Measurements from ENCODE around the gene LRMDA. TPM values are rescaled to one million over a fixed set of nuclear protein-coding genes. Genes with fewer than 3 reads are reported as not detected.

LRMDA gene
- total RNA-seq, 1 donor from 2014 or later = 4.5 TPM

- no peak for FAIRE-seq
- no peak for DNase-seq (ENCODE audit: low spot score in 2 of 2)
Measured at GRCh38 chr10:76023007-76023406, 591.6 kb downstream of the LRMDA start.

- DNase-seq (ENCODE audit: low spot score in 2 of 2) (no peak), FAIRE-seq (no peak)
Measured at GRCh38 chr10:76024460-76025123, 593.2 kb downstream of the LRMDA start.

- no peak for DNase-seq (ENCODE audit: low spot score in 2 of 2)
Measured at GRCh38 chr10:76025124-76025477, 593.7 kb downstream of the LRMDA start.

GRCh38 chr10:76026176-76026771 is 594.9 kb downstream of the LRMDA start:
- FAIRE-seq (no peak), DNase-seq (ENCODE audit: low spot score in 2 of 2) (no peak)

More at GRCh38 chr10:76025124-76025477, 593.7 kb downstream of the LRMDA start:
- no peak for FAIRE-seq

GRCh38 chr10:76026905-76027304 is 595.5 kb downstream of the LRMDA start:
- DNase-seq (ENCODE audit: low spot score in 2 of 2) (no peak), FAIRE-seq (no peak)

- FAIRE-seq (no peak), DNase-seq (ENCODE audit: low spot score in 2 of 2) (no peak)
Measured at GRCh38 chr10:76029782-76030181, 598.4 kb downstream of the LRMDA start.

GRCh38 chr10:76031099-76031498 is 599.7 kb downstream of the LRMDA start:
- DNase-seq (ENCODE audit: low spot score in 2 of 2) = no peak
- no peak for FAIRE-seq

GRCh38 chr10:76031769-76032699 is 600.6 kb downstream of the LRMDA start:
- FAIRE-seq = no peak
- no peak for DNase-seq (ENCODE audit: low spot score in 2 of 2)

GRCh38 chr10:76032700-76033039 is 601.2 kb downstream of the LRMDA start:
- FAIRE-seq (no peak), DNase-seq (ENCODE audit: low spot score in 2 of 2) (no peak)

GRCh38 chr10:76033457-76034196 is 602.2 kb downstream of the LRMDA start:
- no peak for DNase-seq (ENCODE audit: low spot score in 2 of 2)
- no peak for FAIRE-seq

GRCh38 chr10:76034353-76035205 is 603.2 kb downstream of the LRMDA start:
- DNase-seq (ENCODE audit: low spot score in 2 of 2) (no peak), FAIRE-seq (no peak)

GRCh38 chr10:76035206-76036110 is 604.0 kb downstream of the LRMDA start:
- FAIRE-seq = no peak
- no peak for DNase-seq (ENCODE audit: low spot score in 2 of 2)

GRCh38 chr10:76036111-76036940 is 604.9 kb downstream of the LRMDA start:
- DNase-seq (ENCODE audit: low spot score in 2 of 2) (peak; percentile 37 to 69), FAIRE-seq (no peak)

- DNase-seq (ENCODE audit: low spot score in 2 of 2) = no peak
- no peak for FAIRE-seq
Measured at GRCh38 chr10:76036962-76037361, 605.5 kb downstream of the LRMDA start.

GRCh38 chr10:76037531-76038155 is 606.2 kb downstream of the LRMDA start:
- FAIRE-seq (no peak), DNase-seq (ENCODE audit: low spot score in 2 of 2) (no peak)

- FAIRE-seq (no peak), DNase-seq (ENCODE audit: low spot score in 2 of 2) (no peak)
Measured at GRCh38 chr10:76038696-76039095, 607.3 kb downstream of the LRMDA start.

- no peak for DNase-seq (ENCODE audit: low spot score in 2 of 2)
- no peak for FAIRE-seq
Measured at GRCh38 chr10:76040107-76040829, 608.8 kb downstream of the LRMDA start.
